KMS-11 (cell line): ENCODE data around the gene CANT1.
"Not testable (repeated sequence)": the region's sequence is repeated elsewhere in the genome, so short reads cannot be mapped to it uniquely, and the experiment has no call there.

Source experiments
- H2AFZ ChIP-seq: fragments of 200-600 bp; sonication (generic); 2 replicates; pipeline ENCODE4 v1.6.1; 2016; ENCODE audit warnings: antibody characterized with exemption, mixed run types, low read depth
- H3K27ac ChIP-seq: fragments of 200-600 bp; sonication (generic); 2 replicates; pipeline ENCODE4 v1.6.1; 2016; ENCODE audit warnings: mild to moderate bottlenecking, mixed run types
- H3K27me3 ChIP-seq: fragments of 200-600 bp; sonication (generic); 2 replicates; pipeline ENCODE4 v1.6.1; 2017; ENCODE audit warnings: mild to moderate bottlenecking, low read depth, mixed run types, moderate library complexity; ENCODE audit not compliant: insufficient read depth
- H3K36me3 ChIP-seq: fragments of 200-600 bp; sonication (generic); 2 replicates; pipeline ENCODE4 v1.6.1; 2017; ENCODE audit warnings: mild to moderate bottlenecking, mixed run types; ENCODE audit not compliant: insufficient read depth
- H3K4me1 ChIP-seq: fragments of 200-600 bp; sonication (generic); 2 replicates; pipeline ENCODE4 v1.6.1; 2016; ENCODE audit warnings: mild to moderate bottlenecking, low read depth, mixed run types; ENCODE audit not compliant: poor library complexity, severe bottlenecking
- H3K4me2 ChIP-seq: fragments of 200-600 bp; sonication (generic); 2 replicates; pipeline ENCODE4 v1.7.0; 2016; ENCODE audit warnings: mild to moderate bottlenecking, mixed run types
- H3K4me3 ChIP-seq: fragments of 200-600 bp; sonication (generic); IDR thresholded peaks from 2 replicates; pipeline ENCODE4 v1.6.1; 2017; ENCODE audit warnings: low read depth, low read length, mixed read lengths; ENCODE audit not compliant: insufficient read depth
- H3K79me2 ChIP-seq: fragments of 200-600 bp; sonication (generic); 2 replicates; pipeline ENCODE4 v1.6.1; 2016; ENCODE audit warnings: low read depth, mixed run types; ENCODE audit not compliant: insufficient read depth
- H3K9ac ChIP-seq: fragments of 200-600 bp; sonication (generic); 2 replicates; pipeline ENCODE4 v1.6.1; 2016; ENCODE audit warnings: mild to moderate bottlenecking, mixed run types
- H4K20me1 ChIP-seq: fragments of 200-600 bp; sonication (generic); 2 replicates; pipeline ENCODE4 v1.6.1; 2016; ENCODE audit warnings: mild to moderate bottlenecking, mixed run types; ENCODE audit not compliant: insufficient read depth
- CTCF ChIP-seq: fragments of 200-600 bp; sonication (generic); conservative IDR thresholded peaks from 2 replicates; pipeline ENCODE4 v1.6.1; 2017; ENCODE audit warnings: low read depth, mild to moderate bottlenecking, antibody characterized with exemption, low read length, moderate library complexity, mixed read lengths

CANT1 gene

GRCh38 chr17:79034931-79035485 is 25.4 kb upstream of the CANT1 start:
- TF ChIP-seq CTCF, result no peak
- no peaks in the 10 kb centered on the region for H3K79me2 ChIP-seq
- H3K4me1 ChIP-seq, result no peaks in the 10 kb centered on the region
- no peaks in the 10 kb centered on the region for H3K36me3 ChIP-seq
- no peak overlapping the region for H2AFZ ChIP-seq
- no peaks in the 10 kb centered on the region for H4K20me1 ChIP-seq
- no peak overlapping the region for H3K4me2 ChIP-seq
- peaks cover 96% of the 10 kb centered on the region for H3K27me3 ChIP-seq
- H3K9ac ChIP-seq, result no peak overlapping the region
- no peak overlapping the region for H3K4me3 ChIP-seq
- no peak overlapping the region for H3K27ac ChIP-seq

GRCh38 chr17:79033741-79034501 is 24.4 kb upstream of the CANT1 start:
- Histone ChIP-seq H3K4me2 (no peak overlapping the region), H3K27ac (no peak overlapping the region), H4K20me1 (no peaks in the 10 kb centered on the region), H2AFZ (no peak overlapping the region), H3K4me1 (no peaks in the 10 kb centered on the region), H3K36me3 (no peaks in the 10 kb centered on the region), H3K27me3 (peaks cover 96% of the 10 kb centered on the region), H3K9ac (no peak overlapping the region), H3K4me3 (no peak overlapping the region), H3K79me2 (no peaks in the 10 kb centered on the region)
- no peak for TF ChIP-seq CTCF

GRCh38 chr17:79033046-79033616 is 23.6 kb upstream of the CANT1 start:
- no peaks in the 10 kb centered on the region for H3K36me3 ChIP-seq
- H2AFZ ChIP-seq, result no peak overlapping the region
- TF ChIP-seq CTCF, result no peak
- no peak overlapping the region for H3K9ac ChIP-seq
- H3K79me2 ChIP-seq, result no peaks in the 10 kb centered on the region
- no peaks in the 10 kb centered on the region for H4K20me1 ChIP-seq
- no peaks in the 10 kb centered on the region for H3K4me1 ChIP-seq
- H3K4me3 ChIP-seq, result no peak overlapping the region
- no peak overlapping the region for H3K27ac ChIP-seq
- H3K4me2 ChIP-seq, result no peak overlapping the region
- H3K27me3 ChIP-seq, result peaks cover 96% of the 10 kb centered on the region

- no peaks in the 10 kb centered on the region for H3K4me1 ChIP-seq
- no peaks in the 10 kb centered on the region for H3K36me3 ChIP-seq
- H3K4me2 ChIP-seq, result no peak overlapping the region
- H4K20me1 ChIP-seq, result no peaks in the 10 kb centered on the region
- H3K27me3 ChIP-seq, result peaks cover 99% of the 10 kb centered on the region
- H3K27ac ChIP-seq, result no peak overlapping the region
- no peaks in the 10 kb centered on the region for H3K79me2 ChIP-seq
- no peak overlapping the region for H2AFZ ChIP-seq
- no peak for TF ChIP-seq CTCF
- H3K4me3 ChIP-seq, result no peak overlapping the region
- H3K9ac ChIP-seq, result no peak overlapping the region
These were observed 22.7 kb upstream of the CANT1 start for GRCh38 chr17:79031996-79032875.

DNA sequence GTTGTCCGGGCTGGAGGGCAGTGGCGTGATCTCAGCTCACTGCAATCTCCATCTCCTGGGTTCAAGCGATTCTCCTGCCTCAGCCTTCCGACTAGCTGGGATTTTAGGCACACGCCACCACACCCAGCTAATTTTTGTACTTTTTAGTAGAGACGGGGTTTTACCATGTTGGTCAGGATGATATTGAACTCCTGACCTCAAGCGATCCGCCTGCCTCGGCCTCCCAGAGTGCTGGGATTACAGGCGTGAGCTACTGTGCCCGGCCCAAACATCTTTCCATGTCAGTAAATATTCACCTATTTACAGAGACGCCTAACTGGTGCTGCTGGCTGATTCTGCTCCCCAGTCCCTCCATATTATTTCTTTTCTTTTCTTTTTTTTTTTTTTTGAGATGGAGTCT is 21.1 kb upstream of the CANT1 start:
- H3K36me3 ChIP-seq, H4K20me1 ChIP-seq, H3K4me1 ChIP-seq, H3K4me2 ChIP-seq, H3K27ac ChIP-seq, H3K4me3 ChIP-seq, H3K79me2 ChIP-seq, H2AFZ ChIP-seq, H3K9ac ChIP-seq: not testable (repeated sequence)
- H3K27me3 ChIP-seq, result peaks cover 100% of the 10 kb centered on the region
